Activated CD4-positive, alpha-beta T cell treated with anti-CD3 and anti-CD28 coated beads, Interleukin-2, amount 10 ng/mL, durations not matched to agents 7 days and 5 days (primary cell): ENCODE data around the gene WIPF2. TPM values are rescaled to one million over a fixed set of nuclear protein-coding genes. Genes with fewer than 3 reads are reported as not detected.
"Not testable (repeated sequence)": the region's sequence is repeated elsewhere in the genome, so short reads cannot be mapped to it uniquely, and the experiment has no call there.

Source experiments
- CTCF ChIA-PET: fragments of 350-600 bp; sonication (Branson Sonifier 250); formaldehyde crosslinking; loops from one replicate; lab custom pipeline; 2021; ENCODE audit warnings: antibody characterized with exemption; lab: Charles Lee
- POLR2A ChIA-PET: fragments of 350-600 bp; sonication (Branson Sonifier 250); formaldehyde crosslinking; loops from one replicate; lab custom pipeline; 2021; ENCODE audit warnings: antibody characterized with exemption; lab: Charles Lee
- DNase-seq: peaks from one replicate; pipeline ENCODE4 v3.0.0-alpha.2; 2020
- H3K27ac Mint-ChIP-seq: one replicate; pipeline ENCODE4 v1.8.0; 2021; ENCODE audit warnings: mild to moderate bottlenecking, moderate library complexity, mixed read lengths
- H3K27me3 Mint-ChIP-seq: one replicate; pipeline ENCODE4 v1.8.0; 2021; ENCODE audit warnings: mixed read lengths
- H3K36me3 Mint-ChIP-seq: one replicate; pipeline ENCODE4 v1.8.0; 2021; ENCODE audit warnings: low read depth, mixed read lengths
- H3K4me1 Mint-ChIP-seq: one replicate; pipeline ENCODE4 v1.8.0; 2021; ENCODE audit warnings: mixed read lengths
- H3K4me3 Mint-ChIP-seq: one replicate; pipeline ENCODE4 v1.8.0; 2021; ENCODE audit warnings: mild to moderate bottlenecking, moderate library complexity, mixed read lengths
- H3K9me3 Mint-ChIP-seq: one replicate; pipeline ENCODE4 v1.8.0; 2021; ENCODE audit warnings: mixed read lengths
- total RNA-seq, 2 experiments: library from RNA; stranded (reverse); gene quantifications; one replicate each; pipeline ENCODE4 v1.2.3, GENCODE V29; 2021

The WIPF2 gene
- total RNA-seq, 2 experiments from 2014 or later: 23.7 to 26.7 TPM

DNA sequence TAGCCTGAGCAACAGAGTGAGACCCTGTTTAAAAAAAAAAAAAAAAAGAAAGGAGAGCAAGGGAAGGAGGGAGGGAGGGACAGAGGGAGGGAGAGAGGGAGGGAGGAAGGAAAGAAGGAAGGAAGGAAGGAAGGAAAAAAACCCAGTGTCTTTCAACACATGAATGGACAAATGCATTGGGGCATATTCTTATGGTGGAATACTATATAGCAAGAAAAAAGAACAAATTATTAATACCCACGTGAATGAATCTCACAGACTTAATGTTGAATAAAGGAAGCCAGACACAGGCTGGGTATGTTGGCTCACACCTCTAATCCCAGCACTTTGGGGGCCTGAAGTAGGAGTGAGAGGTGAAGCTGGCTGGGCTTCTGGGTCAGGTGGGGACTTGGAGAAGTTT, 21.6 kb upstream of the WIPF2 start:
- POLR2A ChIA-PET: no interaction called here
- CTCF ChIA-PET: interaction anchor here (1.0 to 2.1 kb wide), 7 partner anchors 11 to 217 kb away, joined by 3 to 6 read pairs (median 5); partner anchors contain the start of gene PSMD3

GRCh38 chr17:40197965-40198456, 21.1 kb upstream of the WIPF2 start:
- H3K27ac Mint-ChIP-seq, H3K27me3 Mint-ChIP-seq, H3K9me3 Mint-ChIP-seq, H3K36me3 Mint-ChIP-seq, POLR2A ChIA-PET: not testable (repeated sequence)
- H3K4me1 Mint-ChIP-seq: peaks cover 19% of the 10 kb centered on the region
- peak overlapping the region; percentile 43 for H3K4me3 Mint-ChIP-seq
- CTCF ChIA-PET: interaction anchor here (1.0 to 2.1 kb wide), 7 partner anchors 13 to 217 kb away, joined by 3 to 6 read pairs (median 5); partner anchors contain the start of gene PSMD3
- DNase-seq: peak; percentile 45

More for the DNA sequence above, 21.6 kb upstream of the WIPF2 start:
- peaks cover 22% of the 10 kb centered on the region for H3K4me1 Mint-ChIP-seq
- no peak overlapping the region for H3K27ac Mint-ChIP-seq
- DNase-seq: no peak
- no peaks in the 10 kb centered on the region for H3K27me3 Mint-ChIP-seq
- H3K9me3 Mint-ChIP-seq: no peaks in the 10 kb centered on the region
- no peak overlapping the region for H3K4me3 Mint-ChIP-seq
- no peaks in the 10 kb centered on the region for H3K36me3 Mint-ChIP-seq

- POLR2A ChIA-PET: no interaction called here
Measured at GRCh38 chr17:40198576-40198975, 20.5 kb upstream of the WIPF2 start.

DNA sequence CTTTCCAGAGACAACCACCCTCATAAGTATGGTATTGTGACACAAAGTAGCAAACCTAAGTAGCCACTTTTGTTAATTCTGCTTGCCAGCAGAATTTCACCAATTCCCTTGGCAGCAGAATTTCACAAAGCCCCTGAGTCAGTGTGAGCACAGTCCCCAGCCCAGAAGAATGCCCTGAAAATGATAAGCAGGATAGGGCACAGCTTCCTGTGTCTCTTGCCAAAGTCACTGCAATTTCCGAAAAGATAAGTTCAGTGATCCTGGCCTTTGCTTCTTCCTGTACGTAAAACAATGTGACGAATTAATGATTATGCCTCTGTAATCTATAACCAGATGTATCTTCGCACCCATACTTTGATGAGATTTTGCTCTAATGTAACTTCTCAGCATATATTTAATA, 16.0 kb upstream of the WIPF2 start:
- Mint-ChIP-seq H3K4me3 (no peak overlapping the region), H3K4me1 (peaks cover 5% of the 10 kb centered on the region), H3K36me3 (no peaks in the 10 kb centered on the region), H3K27ac (no peak overlapping the region), H3K9me3 (no peaks in the 10 kb centered on the region), H3K27me3 (peaks cover 5% of the 10 kb centered on the region)
- ChIA-PET CTCF (interaction anchor here (0.6 to 1.9 kb wide), 6 partner anchors 10 to 92 kb away, joined by 3 to 9 read pairs (median 4); no protein-coding TSS in a partner anchor), POLR2A (no interaction called here)
- DNase-seq: no peak

More at GRCh38 chr17:40198576-40198975, 20.5 kb upstream of the WIPF2 start:
- Mint-ChIP-seq H3K27ac (no peak overlapping the region), H3K4me1 (peaks cover 19% of the 10 kb centered on the region), H3K36me3 (no peaks in the 10 kb centered on the region), H3K4me3 (peak overlapping the region; percentile 43), H3K27me3 (no peaks in the 10 kb centered on the region), H3K9me3 (no peaks in the 10 kb centered on the region)
- CTCF ChIA-PET: interaction anchor here (0.6 to 2.1 kb wide), 7 partner anchors 13 to 218 kb away, joined by 3 to 6 read pairs (median 5); partner anchors contain the start of gene PSMD3
- DNase-seq: no peak

GRCh38 chr17:40206193-40206592, 12.9 kb upstream of the WIPF2 start:
- H3K36me3 Mint-ChIP-seq, DNase-seq, H3K9me3 Mint-ChIP-seq, H3K27ac Mint-ChIP-seq, H3K4me3 Mint-ChIP-seq, H3K4me1 Mint-ChIP-seq, POLR2A ChIA-PET, H3K27me3 Mint-ChIP-seq: not testable (repeated sequence)
- CTCF ChIA-PET: interaction anchor here (1.1 kb wide), 1 partner anchor 13 kb away, joined by 3 read pairs; no protein-coding TSS in a partner anchor

DNA sequence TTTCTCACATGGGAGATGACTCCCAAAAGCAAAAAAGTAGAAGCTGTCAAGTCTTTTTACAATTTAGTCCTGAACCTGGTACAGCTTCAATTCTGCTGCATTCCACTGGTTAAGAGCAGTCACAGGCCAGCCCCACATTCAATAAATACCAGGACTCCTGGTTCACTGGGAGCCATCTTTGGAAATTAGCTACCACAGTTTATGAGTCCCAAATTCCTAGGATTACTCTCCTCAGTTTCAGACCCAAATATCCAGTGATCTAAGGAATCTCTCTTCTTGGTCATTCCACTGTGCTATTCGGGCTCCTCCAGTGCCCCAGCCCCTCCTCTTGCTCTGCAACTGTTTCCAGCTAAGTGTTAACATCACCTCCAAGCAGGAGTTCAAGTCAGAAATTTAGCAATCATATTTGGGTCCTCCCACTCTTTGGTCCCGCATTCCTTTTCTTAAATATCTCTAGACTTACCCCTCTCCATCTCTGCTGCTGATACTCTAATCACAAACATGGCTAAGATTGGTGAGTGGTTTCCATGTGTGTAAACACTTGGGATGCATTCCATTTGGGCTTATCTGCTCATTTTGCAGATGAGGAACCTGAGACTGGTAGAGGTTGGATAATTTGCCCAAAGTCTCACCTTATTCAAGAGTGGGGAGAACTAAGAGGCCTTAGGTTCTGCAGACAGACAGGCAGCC, 9.6 kb upstream of the WIPF2 start:
- H3K4me3 Mint-ChIP-seq: no peak overlapping the region
- H3K4me1 Mint-ChIP-seq: no peaks in the 10 kb centered on the region
- CTCF ChIA-PET: interaction anchor here (0.6 to 2.7 kb wide), 5 partner anchors 8 to 27 kb away, joined by 3 to 13 read pairs (median 5); partner anchors contain the start of gene WIPF2
- H3K9me3 Mint-ChIP-seq: no peaks in the 10 kb centered on the region
- H3K27ac Mint-ChIP-seq: no peak overlapping the region
- no peak for DNase-seq
- H3K27me3 Mint-ChIP-seq: no peaks in the 10 kb centered on the region
- no peaks in the 10 kb centered on the region for H3K36me3 Mint-ChIP-seq
- POLR2A ChIA-PET: no interaction called here

GRCh38 chr17:40213914-40214313, 5.2 kb upstream of the WIPF2 start:
- H3K9me3 Mint-ChIP-seq, H3K4me3 Mint-ChIP-seq, H3K27ac Mint-ChIP-seq, H3K27me3 Mint-ChIP-seq, POLR2A ChIA-PET, H3K36me3 Mint-ChIP-seq, DNase-seq, CTCF ChIA-PET: not testable (repeated sequence)
- peaks cover 12% of the 10 kb centered on the region for H3K4me1 Mint-ChIP-seq

DNA sequence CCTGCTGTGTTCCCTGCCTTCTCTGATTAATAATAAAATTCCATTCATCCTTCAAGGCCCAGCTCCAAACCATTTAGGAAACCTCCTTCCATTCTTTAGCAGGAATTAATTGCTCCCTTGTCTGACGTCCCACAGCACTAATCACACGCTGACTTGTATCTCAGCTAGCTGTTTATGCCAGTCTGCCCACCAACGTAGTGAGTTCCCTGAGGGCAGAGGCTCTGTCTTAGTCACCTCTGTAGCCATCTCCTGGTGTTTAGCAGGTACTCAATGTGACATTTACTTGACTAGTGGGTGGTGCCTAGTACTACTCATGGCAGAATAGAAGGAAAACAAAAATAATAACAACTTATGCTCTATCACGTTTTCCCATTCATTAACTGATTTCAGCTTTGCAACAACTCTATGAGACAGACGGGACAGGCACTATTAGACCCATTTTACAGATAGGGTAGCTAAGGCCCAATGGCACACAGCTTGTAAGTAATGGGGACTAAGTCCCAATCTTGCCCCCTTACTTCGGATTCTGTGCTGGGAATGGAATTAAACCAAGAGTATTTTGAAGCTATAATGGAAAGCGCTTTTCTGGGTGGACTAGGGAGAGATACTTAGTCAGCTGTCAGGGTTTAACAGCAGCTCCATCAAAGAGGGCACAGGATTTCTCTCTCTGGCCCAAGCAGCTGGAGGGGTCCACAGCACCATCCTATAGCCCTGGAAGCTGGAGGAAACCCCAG, 931 bp upstream of the WIPF2 start:
- DNase-seq: no peak
- peak overlapping the region; percentile 100 for H3K27ac Mint-ChIP-seq
- peaks cover 32% of the 10 kb centered on the region for H3K4me1 Mint-ChIP-seq
- CTCF ChIA-PET: interaction anchor here (0.5 to 3.2 kb wide), 18 partner anchors 10 to 459 kb away, joined by 3 to 13 read pairs (median 4); partner anchors contain the start of gene MSL1
- POLR2A ChIA-PET: interaction anchor here (0.9 to 1.1 kb wide), 3 partner anchors 70 to 238 kb away, joined by 3 read pairs; partner anchors contain the start of genes CDC6 and PSMD3
- H3K36me3 Mint-ChIP-seq: peaks cover 2% of the 10 kb centered on the region
- peak overlapping the region; percentile 80 for H3K4me3 Mint-ChIP-seq
- H3K27me3 Mint-ChIP-seq: no peaks in the 10 kb centered on the region
- no peaks in the 10 kb centered on the region for H3K9me3 Mint-ChIP-seq

DNA sequence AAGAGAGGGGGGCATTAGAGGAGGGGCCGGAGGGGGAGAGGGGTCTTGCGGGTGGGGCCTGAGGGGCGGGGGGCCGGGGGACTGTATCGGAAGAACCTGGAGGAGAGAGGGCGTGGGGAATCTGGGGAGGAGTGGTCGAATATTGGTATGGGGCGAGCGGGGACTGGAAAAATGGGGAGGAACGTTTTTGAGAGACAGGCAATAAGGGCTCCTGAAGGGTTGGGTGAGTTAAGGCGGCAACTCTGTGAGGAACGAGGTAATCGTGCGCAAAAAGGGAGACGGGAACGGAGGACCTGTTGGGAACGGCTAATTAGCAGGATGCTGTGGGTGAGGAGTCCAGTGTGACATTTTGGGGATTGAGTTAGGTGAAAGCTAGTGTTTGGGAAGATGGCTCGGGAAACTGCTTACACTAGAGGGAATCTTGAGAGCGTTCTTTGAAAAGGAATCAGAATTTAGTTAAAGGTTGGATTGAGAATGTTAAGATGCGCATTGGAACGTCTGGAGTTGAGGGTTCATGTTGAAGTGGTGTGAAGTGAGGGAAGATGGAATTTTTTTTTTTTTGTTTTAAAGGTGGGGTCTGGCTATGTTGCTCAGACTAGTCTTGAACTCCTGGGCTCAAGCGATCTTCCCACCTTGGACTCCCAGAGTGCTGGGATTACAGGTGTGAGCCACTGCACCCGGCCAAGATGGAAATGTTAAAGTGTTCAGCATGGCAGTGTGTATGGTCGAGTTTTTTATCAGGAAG, 662 bp downstream of the WIPF2 start:
- peak; percentile 46 for DNase-seq
- peaks cover 38% of the 10 kb centered on the region for H3K4me1 Mint-ChIP-seq
- CTCF ChIA-PET: interaction anchor here (0.6 to 3.2 kb wide), 9 partner anchors 11 to 255 kb away, joined by 3 to 13 read pairs (median 4); no protein-coding TSS in a partner anchor
- peak overlapping the region; percentile 60 for H3K27ac Mint-ChIP-seq
- H3K4me3 Mint-ChIP-seq: peak overlapping the region; percentile 80
- H3K27me3 Mint-ChIP-seq: no peaks in the 10 kb centered on the region
- H3K36me3 Mint-ChIP-seq: peaks cover 6% of the 10 kb centered on the region
- POLR2A ChIA-PET: no interaction called here
- no peaks in the 10 kb centered on the region for H3K9me3 Mint-ChIP-seq

- Mint-ChIP-seq H3K4me1 (peaks cover 27% of the 10 kb centered on the region), H3K4me3 (no peak overlapping the region)
- POLR2A ChIA-PET: no interaction called here
Measured at GRCh38 chr17:40224718-40225550, 5.8 kb downstream of the WIPF2 start.

GRCh38 chr17:40229146-40229545, 10.0 kb downstream of the WIPF2 start:
- H3K27ac Mint-ChIP-seq, DNase-seq, H3K27me3 Mint-ChIP-seq, H3K4me3 Mint-ChIP-seq, H3K9me3 Mint-ChIP-seq, POLR2A ChIA-PET, H3K4me1 Mint-ChIP-seq, CTCF ChIA-PET: not testable (repeated sequence)
- H3K36me3 Mint-ChIP-seq: peaks cover 32% of the 10 kb centered on the region

More at GRCh38 chr17:40224718-40225550, 5.8 kb downstream of the WIPF2 start:
- no peak overlapping the region for H3K27ac Mint-ChIP-seq
- no peaks in the 10 kb centered on the region for H3K27me3 Mint-ChIP-seq
- DNase-seq: no peak
- H3K36me3 Mint-ChIP-seq: peaks cover 23% of the 10 kb centered on the region
- CTCF ChIA-PET: interaction anchor here (1.4 kb wide), 1 partner anchor 15 kb away, joined by 3 read pairs; no protein-coding TSS in a partner anchor
- no peaks in the 10 kb centered on the region for H3K9me3 Mint-ChIP-seq
